ENCODE results near the gene CCDC138. TPM values are rescaled to one million over a fixed set of nuclear protein-coding genes. Genes with fewer than 3 reads are reported as not detected.
A peak's percentile ranks its signal among the peaks of the same experiment; 100 is the strongest.

CCDC138 gene
- total RNA-seq, 1 experiment from 2014 or later = 10.1 TPM

GRCh38 chr2:108854484-108854883, 67.9 kb downstream of the CCDC138 start:
- ChIA-PET POLR2A (no interaction called here), CTCF (no interaction called here)
- DNase-seq (ENCODE audit: low read depth, low spot score) (no peak), ATAC-seq (no peak)
- Histone ChIP-seq H3K9me3 (ENCODE audit: control insufficient read depth, insufficient read depth, low read depth, low read length) (no peaks in the 10 kb centered on the region), H3K4me3 (ENCODE audit: low read depth in 2 of 2, low read length in 2 of 2) (no peak overlapping the region), H3K27ac (ENCODE audit: low read length) (no peak overlapping the region), H3K4me1 (ENCODE audit: control insufficient read depth, insufficient read depth, low read length) (peaks cover 3% of the 10 kb centered on the region; the same call in 1 of the 2 replicates), H3K27me3 (ENCODE audit: control insufficient read depth, insufficient read depth, low read length) (no peaks in the 10 kb centered on the region), H3K36me3 (ENCODE audit: control insufficient read depth, insufficient read depth, low read length) (no peaks in the 10 kb centered on the region; the same call in 1 of the 2 replicates)
- no TSS peak for BruUV-seq (replicated peaks)
- in situ Hi-C loops (cut with HindIII; ENCODE audit: low pct_unique_long_range_greater_than_20kb, low sequenced_read_pairs) = no loop called here
- intact Hi-C loops (cut with micrococcal nuclease; ENCODE audit: unreplicated experiment) = no loop called here
- TF ChIP-seq CTCF (IDR thresholded peaks at IDR 0.05) = no peak

- H3K27ac ChIP-seq (ENCODE audit: low read length) = no peak overlapping the region
- ATAC-seq = 0 out of 2 replicates have a peak, but pooled peaks have one; percentile 74
- POLR2A ChIA-PET = interaction anchor here (0.6 kb wide), 1 partner anchor 27 kb away, joined by 8 read pairs; no protein-coding TSS in a partner anchor
- no peak for DNase-seq (ENCODE audit: low read depth, low spot score)
- H3K4me1 ChIP-seq (ENCODE audit: control insufficient read depth, insufficient read depth, low read length) = peaks cover 3% of the 10 kb centered on the region; the same call in 1 of the 2 replicates
- in situ Hi-C loops (cut with HindIII; ENCODE audit: low pct_unique_long_range_greater_than_20kb, low sequenced_read_pairs) (no loop called here), intact Hi-C loops (cut with micrococcal nuclease; ENCODE audit: unreplicated experiment) (no loop called here)
- TF ChIP-seq POLR2AphosphoS5 (IDR thresholded peaks at IDR 0.05; ENCODE audit: low read depth, low read length) = no peak
- no peak for TF ChIP-seq REST (IDR thresholded peaks at IDR 0.05; ENCODE audit: insufficient read depth in 1 of 2, low read depth in 2 of 2, low read length in 1 of 2)
- peak; percentile 23; the same call in 1 of the 2 replicates for TF ChIP-seq CTCF (IDR thresholded peaks at IDR 0.05)
- no peak for TF ChIP-seq SIN3A (IDR thresholded peaks at IDR 0.05; ENCODE audit: borderline replicate concordance, insufficient read depth, low read depth, low read length)
- H3K36me3 ChIP-seq (ENCODE audit: control insufficient read depth, insufficient read depth, low read length) = no peaks in the 10 kb centered on the region; the same call in 1 of the 2 replicates
- no TSS peak for BruUV-seq (replicated peaks)
- no peak overlapping the region for H3K4me3 ChIP-seq (ENCODE audit: low read depth in 2 of 2, low read length in 2 of 2)
- CTCF ChIA-PET = no interaction called here
- no peaks in the 10 kb centered on the region for H3K9me3 ChIP-seq (ENCODE audit: control insufficient read depth, insufficient read depth, low read depth, low read length)
- H3K27me3 ChIP-seq (ENCODE audit: control insufficient read depth, insufficient read depth, low read length) = no peaks in the 10 kb centered on the region
These were observed 68.6 kb downstream of the CCDC138 start for GRCh38 chr2:108855194-108855593.
